ENCODE measurements around the gene PLCG2.
"Not testable (repeated sequence)": the region's sequence is repeated elsewhere in the genome, so short reads cannot be mapped to it uniquely, and the experiment has no call there.

PLCG2 gene

GRCh38 chr16:81792828-81793227, 13.7 kb downstream of the PLCG2 start:
- DNase-seq: no peak

GRCh38 chr16:81795193-81795592, 16.1 kb downstream of the PLCG2 start:
- DNase-seq: no peak

GRCh38 chr16:81796035-81796434, 16.9 kb downstream of the PLCG2 start:
- no peak for DNase-seq

GRCh38 chr16:81796583-81797346, 17.7 kb downstream of the PLCG2 start:
- DNase-seq: no peak

- DNase-seq: no peak
Observed at GRCh38 chr16:81797443-81797842, 18.4 kb downstream of the PLCG2 start.

- no peak for DNase-seq
Observed at GRCh38 chr16:81798311-81799137, 19.4 kb downstream of the PLCG2 start.

- DNase-seq: no peak
Observed at GRCh38 chr16:81799138-81799504, 20.0 kb downstream of the PLCG2 start.

GRCh38 chr16:81801724-81802123, 22.6 kb downstream of the PLCG2 start:
- not testable (repeated sequence) for DNase-seq

- no peak for DNase-seq
Observed at GRCh38 chr16:81803332-81803731, 24.2 kb downstream of the PLCG2 start.

GRCh38 chr16:81804134-81804610, 25.1 kb downstream of the PLCG2 start:
- DNase-seq: no peak

GRCh38 chr16:81806696-81807095, 27.6 kb downstream of the PLCG2 start:
- no peak for DNase-seq

GRCh38 chr16:81807767-81808358, 28.8 kb downstream of the PLCG2 start:
- no peak for DNase-seq

GRCh38 chr16:81808933-81809480, 29.9 kb downstream of the PLCG2 start:
- no peak for DNase-seq

- DNase-seq: no peak
Observed at GRCh38 chr16:81809567-81809966, 30.5 kb downstream of the PLCG2 start.

- DNase-seq: no peak
Observed at GRCh38 chr16:81810361-81810760, 31.3 kb downstream of the PLCG2 start.

GRCh38 chr16:81810894-81811538, 31.9 kb downstream of the PLCG2 start:
- DNase-seq: no peak

GRCh38 chr16:81813648-81814047, 34.6 kb downstream of the PLCG2 start:
- no peak for DNase-seq

GRCh38 chr16:81814751-81815428, 35.8 kb downstream of the PLCG2 start:
- no peak for DNase-seq

- no peak for DNase-seq
Observed at GRCh38 chr16:81815429-81815766, 36.3 kb downstream of the PLCG2 start.

- DNase-seq: no peak
Observed at GRCh38 chr16:81816351-81816750, 37.3 kb downstream of the PLCG2 start.

- DNase-seq: no peak
Observed at GRCh38 chr16:81816793-81817210, 37.7 kb downstream of the PLCG2 start.

GRCh38 chr16:81817296-81817695, 38.2 kb downstream of the PLCG2 start:
- no peak for DNase-seq
